HEK293T (cell line): ENCODE data around the gene RAVER2.
"Not testable (repeated sequence)": the region's sequence is repeated elsewhere in the genome, so short reads cannot be mapped to it uniquely, and the experiment has no call there.

Experiments used
- CTCF ChIA-PET: fragments of 350-600 bp; formaldehyde crosslinking; extraction: SDS; loops from one replicate; lab custom pipeline; 2021; ENCODE audit warnings: antibody characterized with exemption, inconsistent platforms; lab: Yijun Ruan, JAX
- POLR2A ChIA-PET: fragments of 350-600 bp; formaldehyde crosslinking; extraction: SDS; loops from one replicate; lab custom pipeline; 2020; ENCODE audit warnings: antibody characterized with exemption, inconsistent platforms; lab: Yijun Ruan, JAX
- DNase-seq: peaks from one replicate; pipeline ENCODE4 v3.0.0; 2012; ENCODE audit warnings: mixed read lengths; ENCODE audit errors: extremely low spot score
- ARNT ChIP-seq: fragments of 450-650 bp; IDR thresholded peaks from 2 replicates; pipeline ENCODE4 v1.6.1; 2017; ENCODE audit warnings: mild to moderate bottlenecking
- BHLHE40 ChIP-seq: fragments of 450-650 bp; IDR thresholded peaks from 2 replicates; pipeline ENCODE4 v1.6.1; 2016; ENCODE audit warnings: mild to moderate bottlenecking, moderate library complexity, borderline replicate concordance
- CTBP1 ChIP-seq: fragments of 450-650 bp; IDR thresholded peaks from 2 replicates; pipeline ENCODE4 v1.6.1; 2016; ENCODE audit warnings: borderline replicate concordance
- ELF4 ChIP-seq: fragments of 450-650 bp; IDR thresholded peaks from 2 replicates; pipeline ENCODE4 v1.6.1; 2017; ENCODE audit warnings: antibody characterized with exemption
- FOXA1 ChIP-seq: fragments of 450-650 bp; IDR thresholded peaks from 2 replicates; pipeline ENCODE4 v1.6.1; 2016; ENCODE audit warnings: mild to moderate bottlenecking
- FOXK2 ChIP-seq: fragments of 450-650 bp; IDR thresholded peaks from 2 replicates; pipeline ENCODE4 v1.6.1; 2016; ENCODE audit warnings: mild to moderate bottlenecking
- FOXM1 ChIP-seq: fragments of 450-650 bp; IDR thresholded peaks from 2 replicates; pipeline ENCODE4 v1.6.1; 2017; ENCODE audit warnings: mild to moderate bottlenecking, borderline replicate concordance
- HDGF ChIP-seq: fragments of 450-650 bp; IDR thresholded peaks from 2 replicates; pipeline ENCODE4 v1.6.1; 2017; ENCODE audit warnings: antibody characterized with exemption, borderline replicate concordance
- L3MBTL2 ChIP-seq: fragments of 450-650 bp; conservative IDR thresholded peaks from 2 replicates; pipeline ENCODE4 v1.6.1; 2016; ENCODE audit warnings: mild to moderate bottlenecking
- LEF1 ChIP-seq: fragments of 450-650 bp; IDR thresholded peaks from 2 replicates; pipeline ENCODE4 v1.6.1; 2017; ENCODE audit warnings: mild to moderate bottlenecking, borderline replicate concordance
- NFRKB ChIP-seq: fragments of 450-650 bp; IDR thresholded peaks from 2 replicates; pipeline ENCODE4 v1.6.1; 2016; ENCODE audit warnings: mild to moderate bottlenecking, moderate library complexity
- PKNOX1 ChIP-seq: fragments of 450-650 bp; IDR thresholded peaks from 2 replicates; pipeline ENCODE4 v1.6.1; 2016
- SP1 ChIP-seq: fragments of 450-650 bp; IDR thresholded peaks from 2 replicates; pipeline ENCODE4 v1.6.1; 2017
- SUZ12 ChIP-seq: fragments of 450-650 bp; IDR thresholded peaks from 2 replicates; pipeline ENCODE4 v1.6.1; 2016; ENCODE audit warnings: mild to moderate bottlenecking
- TARDBP ChIP-seq: fragments of 450-650 bp; IDR thresholded peaks from 2 replicates; pipeline ENCODE4 v1.6.1; 2016
- ZNF384 ChIP-seq: fragments of 450-650 bp; IDR thresholded peaks from 2 replicates; pipeline ENCODE4 v1.6.1; 2016

The RAVER2 gene

GRCh38 chr1:64727861-64728260, 17.0 kb upstream of the RAVER2 start:
- no peak for TF ChIP-seq ZNF384
- no peak for TF ChIP-seq NFRKB
- no peak for TF ChIP-seq TARDBP
- TF ChIP-seq PKNOX1, result no peak
- TF ChIP-seq HDGF, result no peak
- no peak for TF ChIP-seq FOXK2
- no peak for TF ChIP-seq L3MBTL2
- no peak for TF ChIP-seq FOXA1
- TF ChIP-seq ARNT, result no peak
- no peak for TF ChIP-seq FOXM1
- TF ChIP-seq CTBP1, result no peak
- no peak for TF ChIP-seq BHLHE40
- TF ChIP-seq SP1, result no peak
- TF ChIP-seq LEF1, result no peak
- no peak for TF ChIP-seq ELF4
- TF ChIP-seq SUZ12, result no peak
- ChIA-PET POLR2A (no interaction called here), CTCF (interaction anchor here (0.6 kb wide), 1 partner anchor 1858 kb away, joined by 4 read pairs; no protein-coding TSS in a partner anchor)
- DNase-seq, result no peak

- no peak for DNase-seq
- POLR2A ChIA-PET, result no interaction called here
- CTCF ChIA-PET, result interaction anchor here (0.5 kb wide), 1 partner anchor 63 kb away, joined by 3 read pairs; no protein-coding TSS in a partner anchor
- TF ChIP-seq SP1, result no peak
- TF ChIP-seq ELF4, result no peak
- no peak for TF ChIP-seq ARNT
- TF ChIP-seq L3MBTL2, result no peak
- TF ChIP-seq LEF1, result no peak
- no peak for TF ChIP-seq BHLHE40
- TF ChIP-seq PKNOX1, result no peak
- TF ChIP-seq CTBP1, result no peak
- no peak for TF ChIP-seq FOXK2
- no peak for TF ChIP-seq FOXM1
- TF ChIP-seq NFRKB, result no peak
- no peak for TF ChIP-seq ZNF384
- TF ChIP-seq HDGF, result no peak
- no peak for TF ChIP-seq TARDBP
- TF ChIP-seq SUZ12, result no peak
- TF ChIP-seq FOXA1, result no peak
Observed at GRCh38 chr1:64733581-64734286, 11.1 kb upstream of the RAVER2 start.

- ChIA-PET CTCF (no interaction called here), POLR2A (no interaction called here)
- no peak for DNase-seq
- TF ChIP-seq PKNOX1, result no peak
- no peak for TF ChIP-seq NFRKB
- TF ChIP-seq FOXA1, result no peak
- TF ChIP-seq ELF4, result no peak
- no peak for TF ChIP-seq SP1
Observed at GRCh38 chr1:64734287-64734652, 10.6 kb upstream of the RAVER2 start.

- DNase-seq, CTCF ChIA-PET, POLR2A ChIA-PET: not testable (repeated sequence)
Observed at GRCh38 chr1:64740687-64741086, 4.2 kb upstream of the RAVER2 start.

- no peak for TF ChIP-seq SP1
- no peak for TF ChIP-seq BHLHE40
- TF ChIP-seq L3MBTL2, result no peak
- no peak for TF ChIP-seq CTBP1
- TF ChIP-seq FOXA1, result no peak
- no peak for TF ChIP-seq FOXK2
- no peak for TF ChIP-seq FOXM1
- no peak for TF ChIP-seq PKNOX1
- TF ChIP-seq HDGF, result no peak
- TF ChIP-seq SUZ12, result no peak
- TF ChIP-seq ARNT, result no peak
- no peak for TF ChIP-seq NFRKB
- TF ChIP-seq TARDBP, result no peak
- no peak for TF ChIP-seq ELF4
- no peak for TF ChIP-seq LEF1
- TF ChIP-seq ZNF384, result no peak
- ChIA-PET POLR2A (no interaction called here), CTCF (no interaction called here)
- no peak for DNase-seq
Observed at GRCh38 chr1:64743954-64744491, 852 bp upstream of the RAVER2 start.
